HEK293T (cell line): Measurements from ENCODE around the gene CACNA1C.

Experiments used
- BHLHE40 ChIP-seq: fragments of 450-650 bp; IDR thresholded peaks from 2 replicates; pipeline ENCODE4 v1.6.1; 2016; ENCODE audit warnings: mild to moderate bottlenecking, moderate library complexity, borderline replicate concordance
- ELF4 ChIP-seq: fragments of 450-650 bp; IDR thresholded peaks from 2 replicates; pipeline ENCODE4 v1.6.1; 2017; ENCODE audit warnings: antibody characterized with exemption
- FOXA1 ChIP-seq: fragments of 450-650 bp; IDR thresholded peaks from 2 replicates; pipeline ENCODE4 v1.6.1; 2016; ENCODE audit warnings: mild to moderate bottlenecking
- FOXK2 ChIP-seq: fragments of 450-650 bp; IDR thresholded peaks from 2 replicates; pipeline ENCODE4 v1.6.1; 2016; ENCODE audit warnings: mild to moderate bottlenecking
- FOXM1 ChIP-seq: fragments of 450-650 bp; IDR thresholded peaks from 2 replicates; pipeline ENCODE4 v1.6.1; 2017; ENCODE audit warnings: mild to moderate bottlenecking, borderline replicate concordance
- HDGF ChIP-seq: fragments of 450-650 bp; IDR thresholded peaks from 2 replicates; pipeline ENCODE4 v1.6.1; 2017; ENCODE audit warnings: antibody characterized with exemption, borderline replicate concordance
- L3MBTL2 ChIP-seq: fragments of 450-650 bp; conservative IDR thresholded peaks from 2 replicates; pipeline ENCODE4 v1.6.1; 2016; ENCODE audit warnings: mild to moderate bottlenecking
- LEF1 ChIP-seq: fragments of 450-650 bp; IDR thresholded peaks from 2 replicates; pipeline ENCODE4 v1.6.1; 2017; ENCODE audit warnings: mild to moderate bottlenecking, borderline replicate concordance
- NFRKB ChIP-seq: fragments of 450-650 bp; IDR thresholded peaks from 2 replicates; pipeline ENCODE4 v1.6.1; 2016; ENCODE audit warnings: mild to moderate bottlenecking, moderate library complexity
- SP1 ChIP-seq: fragments of 450-650 bp; IDR thresholded peaks from 2 replicates; pipeline ENCODE4 v1.6.1; 2017
- SUZ12 ChIP-seq: fragments of 450-650 bp; IDR thresholded peaks from 2 replicates; pipeline ENCODE4 v1.6.1; 2016; ENCODE audit warnings: mild to moderate bottlenecking
- TARDBP ChIP-seq: fragments of 450-650 bp; IDR thresholded peaks from 2 replicates; pipeline ENCODE4 v1.6.1; 2016
- ZNF384 ChIP-seq: fragments of 450-650 bp; IDR thresholded peaks from 2 replicates; pipeline ENCODE4 v1.6.1; 2016
- TF ChIP-seq, protein P1 (sequence below): fragments of 450-650 bp; IDR thresholded peaks from 2 replicates; pipeline ENCODE4 v1.6.1; 2016

DNA sequence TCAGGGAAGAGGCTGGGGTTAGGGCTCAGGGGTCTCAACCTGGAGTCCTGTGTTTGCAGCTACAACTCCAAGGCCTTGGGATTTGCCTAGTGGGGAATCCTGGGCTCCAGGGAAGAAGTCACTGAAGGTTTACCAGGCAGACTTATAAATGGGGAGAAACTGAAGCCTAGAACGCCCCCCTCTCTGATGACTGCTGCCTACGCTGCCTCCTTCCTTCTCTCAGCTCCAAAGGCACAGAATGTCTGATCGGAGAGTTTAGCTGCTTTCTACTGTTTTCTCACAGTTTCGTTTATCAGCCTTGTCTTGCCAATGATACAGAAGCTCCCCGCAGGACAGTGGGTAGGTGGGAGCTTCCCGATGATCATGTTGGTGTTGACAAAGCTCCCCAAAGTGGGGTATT, 101.7 kb downstream of the CACNA1C start:
- TF ChIP-seq FOXA1 (no peak), NFRKB (no peak), ZNF384 (no peak), FOXK2 (no peak), SUZ12 (no peak), ELF4 (no peak), TARDBP (no peak), SP1 (no peak), FOXM1 (no peak), HDGF (no peak), LEF1 (no peak), BHLHE40 (no peak), L3MBTL2 (no peak)
- TF ChIP-seq, protein P1, sequence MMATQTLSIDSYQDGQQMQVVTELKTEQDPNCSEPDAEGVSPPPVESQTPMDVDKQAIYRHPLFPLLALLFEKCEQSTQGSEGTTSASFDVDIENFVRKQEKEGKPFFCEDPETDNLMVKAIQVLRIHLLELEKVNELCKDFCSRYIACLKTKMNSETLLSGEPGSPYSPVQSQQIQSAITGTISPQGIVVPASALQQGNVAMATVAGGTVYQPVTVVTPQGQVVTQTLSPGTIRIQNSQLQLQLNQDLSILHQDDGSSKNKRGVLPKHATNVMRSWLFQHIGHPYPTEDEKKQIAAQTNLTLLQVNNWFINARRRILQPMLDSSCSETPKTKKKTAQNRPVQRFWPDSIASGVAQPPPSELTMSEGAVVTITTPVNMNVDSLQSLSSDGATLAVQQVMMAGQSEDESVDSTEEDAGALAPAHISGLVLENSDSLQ, result no peak
